HepG2 (cell line): ENCODE results near the gene SUN5. TPM values are rescaled to one million over a fixed set of nuclear protein-coding genes. Genes with fewer than 3 reads are reported as not detected.

Experiments used
- GATAD2A ChIP-seq: IDR thresholded peaks from 2 replicates; pipeline ENCODE4 v1.6.1; 2016
- HOXA3 ChIP-seq: sonication (generic); formaldehyde crosslinking; IDR thresholded peaks from 2 replicates; pipeline ENCODE4 v1.5.0; 2020; ENCODE audit warnings: missing genetic modification reagents
- KDM2A ChIP-seq: sonication (generic); formaldehyde crosslinking; IDR thresholded peaks from 2 replicates; pipeline ENCODE4 v1.4.0; 2020; ENCODE audit warnings: low read depth, missing genetic modification reagents, borderline replicate concordance
- KLF13 ChIP-seq: sonication (generic); formaldehyde crosslinking; IDR thresholded peaks from 2 replicates; pipeline ENCODE4 v1.4.0; 2020; ENCODE audit warnings: mild to moderate bottlenecking, missing genetic modification reagents
- PCBP2 ChIP-seq: fragments of 200-400 bp; formaldehyde crosslinking; optimal IDR thresholded peaks from 2 replicates; pipeline ENCODE3; 2018; ENCODE audit warnings: low read length, low read depth; ENCODE audit not compliant: poor library complexity, severe bottlenecking
- SOX13 ChIP-seq, 3 experiments: fragments of 450-650 bp in 1 of 3; sonication (generic) in 1 of 3; formaldehyde crosslinking in 1 of 3; IDR thresholded peaks in 2 of 3; conservative IDR thresholded peaks in 1 of 3; 2 replicates each; pipeline versions ENCODE4 v1.5.0 to v1.6.1; 2016 to 2020; ENCODE audit warnings: antibody characterized with exemption in 1 of 3, mild to moderate bottlenecking in 1 of 3, missing compliant biosample characterization in 1 of 3, missing genetic modification reagents in 1 of 3, moderate library complexity in 1 of 3
- SPEN ChIP-seq: sonication (generic); formaldehyde crosslinking; IDR thresholded peaks from 2 replicates; pipeline ENCODE4 v1.5.1; 2020; ENCODE audit warnings: low read depth, mild to moderate bottlenecking, missing genetic modification reagents
- TBX2 ChIP-seq: sonication (generic); formaldehyde crosslinking; IDR thresholded peaks from 2 replicates; pipeline ENCODE4 v1.5.0; 2020; ENCODE audit warnings: missing genetic modification reagents, mild to moderate bottlenecking, borderline replicate concordance
- ZNF17 ChIP-seq: sonication (generic); formaldehyde crosslinking; IDR thresholded peaks from 2 replicates; pipeline ENCODE4 v1.5.0; 2020; ENCODE audit warnings: mild to moderate bottlenecking, missing genetic modification reagents
- ZNF3 ChIP-seq: IDR thresholded peaks from 2 replicates; pipeline ENCODE4 v1.7.0; 2017; ENCODE audit warnings: inconsistent platforms
- ZNF501 ChIP-seq: sonication (generic); formaldehyde crosslinking; IDR thresholded peaks from 2 replicates; pipeline ENCODE4 v1.5.1; 2020; ENCODE audit warnings: mild to moderate bottlenecking, moderate library complexity, missing genetic modification reagents
- ZNF749 ChIP-seq: sonication (generic); formaldehyde crosslinking; IDR thresholded peaks from 2 replicates; pipeline ENCODE4 v1.8.0; 2022; ENCODE audit warnings: mild to moderate bottlenecking, missing genetic modification reagents, moderate library complexity, borderline replicate concordance
- ZNF768 ChIP-seq: sonication (generic); formaldehyde crosslinking; IDR thresholded peaks from 2 replicates; pipeline ENCODE4 v1.4.0; 2020; ENCODE audit warnings: missing genetic modification reagents
- polyA plus RNA-seq, 8 experiments: library from polyadenylated mRNA; depleted of rRNA in 3 of 8; stranded (reverse) in 7 of 8; unstranded in 1 of 8; fragments of >200 nt; fragmentation: Illumina TruSeq in 4 of 8; extraction: Trizol in 4 of 8; gene quantifications; 2 replicates each; pipeline versions ENCODE4 v1.2.1 to v1.2.3, GENCODE V29; 2011 to 2016; ENCODE audit warnings: low read depth in 4 of 8, missing spikeins in 1 of 8, mixed read lengths in 1 of 8; ENCODE audit not compliant: insufficient read depth in 1 of 8
- total RNA-seq, 5 experiments: library from RNA; depleted of rRNA; stranded (reverse); fragments of >200 nt; fragmentation: Illumina TruSeq; extraction: Trizol; gene quantifications; 2 replicates each; pipeline ENCODE4 v1.2.3, GENCODE V29; 2016; ENCODE audit warnings: low read depth in 1 of 5
- TF ChIP-seq, protein P1 (sequence below): sonication (generic); formaldehyde crosslinking; IDR thresholded peaks from 2 replicates; pipeline ENCODE4 v1.4.0; 2020; ENCODE audit warnings: missing genetic modification reagents
- TF ChIP-seq, protein P2 (sequence below): sonication (generic); IDR thresholded peaks from 2 replicates; pipeline ENCODE4 v1.6.1; 2016; ENCODE audit warnings: low read depth, borderline replicate concordance
- TF ChIP-seq, protein P3 (sequence below): sonication (generic); formaldehyde crosslinking; IDR thresholded peaks from 2 replicates; pipeline ENCODE4 v1.4.0; 2020; ENCODE audit warnings: missing genetic modification reagents, borderline replicate concordance
- TF ChIP-seq, protein P4 (sequence below): sonication (generic); formaldehyde crosslinking; IDR thresholded peaks from 2 replicates; pipeline ENCODE4 v1.5.1; 2020; ENCODE audit warnings: mild to moderate bottlenecking, missing genetic modification reagents, moderate library complexity
- TF ChIP-seq, protein P5 (sequence below): sonication (generic); formaldehyde crosslinking; IDR thresholded peaks from 2 replicates; pipeline ENCODE4 v1.4.0; 2020; ENCODE audit warnings: missing genetic modification reagents

The SUN5 gene
- total and polyA plus RNA-seq, 2 of the 13 experiments (the other 11 are each of a cell fraction or from before 2014, with no cell fraction given): not detected

- TF ChIP-seq, protein P1, sequence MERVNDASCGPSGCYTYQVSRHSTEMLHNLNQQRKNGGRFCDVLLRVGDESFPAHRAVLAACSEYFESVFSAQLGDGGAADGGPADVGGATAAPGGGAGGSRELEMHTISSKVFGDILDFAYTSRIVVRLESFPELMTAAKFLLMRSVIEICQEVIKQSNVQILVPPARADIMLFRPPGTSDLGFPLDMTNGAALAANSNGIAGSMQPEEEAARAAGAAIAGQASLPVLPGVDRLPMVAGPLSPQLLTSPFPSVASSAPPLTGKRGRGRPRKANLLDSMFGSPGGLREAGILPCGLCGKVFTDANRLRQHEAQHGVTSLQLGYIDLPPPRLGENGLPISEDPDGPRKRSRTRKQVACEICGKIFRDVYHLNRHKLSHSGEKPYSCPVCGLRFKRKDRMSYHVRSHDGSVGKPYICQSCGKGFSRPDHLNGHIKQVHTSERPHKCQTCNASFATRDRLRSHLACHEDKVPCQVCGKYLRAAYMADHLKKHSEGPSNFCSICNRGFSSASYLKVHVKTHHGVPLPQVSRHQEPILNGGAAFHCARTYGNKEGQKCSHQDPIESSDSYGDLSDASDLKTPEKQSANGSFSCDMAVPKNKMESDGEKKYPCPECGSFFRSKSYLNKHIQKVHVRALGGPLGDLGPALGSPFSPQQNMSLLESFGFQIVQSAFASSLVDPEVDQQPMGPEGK: peak; percentile 10; the same call in 1 of the 2 replicates
- TF ChIP-seq, protein P2, sequence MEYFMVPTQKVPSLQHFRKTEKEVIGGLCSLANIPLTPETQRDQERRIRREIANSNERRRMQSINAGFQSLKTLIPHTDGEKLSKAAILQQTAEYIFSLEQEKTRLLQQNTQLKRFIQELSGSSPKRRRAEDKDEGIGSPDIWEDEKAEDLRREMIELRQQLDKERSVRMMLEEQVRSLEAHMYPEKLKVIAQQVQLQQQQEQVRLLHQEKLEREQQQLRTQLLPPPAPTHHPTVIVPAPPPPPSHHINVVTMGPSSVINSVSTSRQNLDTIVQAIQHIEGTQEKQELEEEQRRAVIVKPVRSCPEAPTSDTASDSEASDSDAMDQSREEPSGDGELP: peak; percentile 45; the same call in 1 of the 2 replicates
- TF ChIP-seq SPEN (CRISPR knock-in tag): 0 out of 2 replicates have a peak, but pooled peaks have one; percentile 31
- TF ChIP-seq KLF13 (CRISPR knock-in tag): no peak
- TF ChIP-seq PCBP2: no peak
- 0 out of 2 replicates have a peak, but pooled peaks have one; percentile 28 for TF ChIP-seq ZNF749
- 0 out of 2 replicates have a peak, but pooled peaks have one; percentile 9 for TF ChIP-seq HOXA3 (CRISPR knock-in tag)
- no peak for TF ChIP-seq SOX13 (IDR thresholded peaks at IDR 0.05)
- TF ChIP-seq SOX13 (CRISPR knock-in tag; conservative IDR thresholded peaks at IDR 0.05 in 1 of 2, IDR thresholded peaks at IDR 0.05 in 1 of 2): peak in 1 of 2 experiments; percentile 58; a peak in 2 of 4 replicates
- TF ChIP-seq ZNF3 (CRISPR knock-in tag): 0 out of 2 replicates have a peak, but pooled peaks have one; percentile 28
- peak; percentile 49; the same call in 1 of the 2 replicates for TF ChIP-seq TBX2 (CRISPR knock-in tag)
- TF ChIP-seq, protein P3, sequence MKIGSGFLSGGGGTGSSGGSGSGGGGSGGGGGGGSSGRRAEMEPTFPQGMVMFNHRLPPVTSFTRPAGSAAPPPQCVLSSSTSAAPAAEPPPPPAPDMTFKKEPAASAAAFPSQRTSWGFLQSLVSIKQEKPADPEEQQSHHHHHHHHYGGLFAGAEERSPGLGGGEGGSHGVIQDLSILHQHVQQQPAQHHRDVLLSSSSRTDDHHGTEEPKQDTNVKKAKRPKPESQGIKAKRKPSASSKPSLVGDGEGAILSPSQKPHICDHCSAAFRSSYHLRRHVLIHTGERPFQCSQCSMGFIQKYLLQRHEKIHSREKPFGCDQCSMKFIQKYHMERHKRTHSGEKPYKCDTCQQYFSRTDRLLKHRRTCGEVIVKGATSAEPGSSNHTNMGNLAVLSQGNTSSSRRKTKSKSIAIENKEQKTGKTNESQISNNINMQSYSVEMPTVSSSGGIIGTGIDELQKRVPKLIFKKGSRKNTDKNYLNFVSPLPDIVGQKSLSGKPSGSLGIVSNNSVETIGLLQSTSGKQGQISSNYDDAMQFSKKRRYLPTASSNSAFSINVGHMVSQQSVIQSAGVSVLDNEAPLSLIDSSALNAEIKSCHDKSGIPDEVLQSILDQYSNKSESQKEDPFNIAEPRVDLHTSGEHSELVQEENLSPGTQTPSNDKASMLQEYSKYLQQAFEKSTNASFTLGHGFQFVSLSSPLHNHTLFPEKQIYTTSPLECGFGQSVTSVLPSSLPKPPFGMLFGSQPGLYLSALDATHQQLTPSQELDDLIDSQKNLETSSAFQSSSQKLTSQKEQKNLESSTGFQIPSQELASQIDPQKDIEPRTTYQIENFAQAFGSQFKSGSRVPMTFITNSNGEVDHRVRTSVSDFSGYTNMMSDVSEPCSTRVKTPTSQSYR: no peak
- TF ChIP-seq ZNF768 (CRISPR knock-in tag): peak; percentile 91
- no peak for TF ChIP-seq ZNF17 (CRISPR knock-in tag)
- TF ChIP-seq, protein P4, sequence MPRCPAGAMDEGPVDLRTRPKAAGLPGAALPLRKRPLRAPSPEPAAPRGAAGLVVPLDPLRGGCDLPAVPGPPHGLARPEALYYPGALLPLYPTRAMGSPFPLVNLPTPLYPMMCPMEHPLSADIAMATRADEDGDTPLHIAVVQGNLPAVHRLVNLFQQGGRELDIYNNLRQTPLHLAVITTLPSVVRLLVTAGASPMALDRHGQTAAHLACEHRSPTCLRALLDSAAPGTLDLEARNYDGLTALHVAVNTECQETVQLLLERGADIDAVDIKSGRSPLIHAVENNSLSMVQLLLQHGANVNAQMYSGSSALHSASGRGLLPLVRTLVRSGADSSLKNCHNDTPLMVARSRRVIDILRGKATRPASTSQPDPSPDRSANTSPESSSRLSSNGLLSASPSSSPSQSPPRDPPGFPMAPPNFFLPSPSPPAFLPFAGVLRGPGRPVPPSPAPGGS: 0 out of 2 replicates have a peak, but pooled peaks have one; percentile 25
- TF ChIP-seq KDM2A (CRISPR knock-in tag): peak; percentile 8; the same call in 1 of the 2 replicates
- 0 out of 2 replicates have a peak, but pooled peaks have one; percentile 32 for TF ChIP-seq ZNF501 (CRISPR knock-in tag)
- TF ChIP-seq, protein P5, sequence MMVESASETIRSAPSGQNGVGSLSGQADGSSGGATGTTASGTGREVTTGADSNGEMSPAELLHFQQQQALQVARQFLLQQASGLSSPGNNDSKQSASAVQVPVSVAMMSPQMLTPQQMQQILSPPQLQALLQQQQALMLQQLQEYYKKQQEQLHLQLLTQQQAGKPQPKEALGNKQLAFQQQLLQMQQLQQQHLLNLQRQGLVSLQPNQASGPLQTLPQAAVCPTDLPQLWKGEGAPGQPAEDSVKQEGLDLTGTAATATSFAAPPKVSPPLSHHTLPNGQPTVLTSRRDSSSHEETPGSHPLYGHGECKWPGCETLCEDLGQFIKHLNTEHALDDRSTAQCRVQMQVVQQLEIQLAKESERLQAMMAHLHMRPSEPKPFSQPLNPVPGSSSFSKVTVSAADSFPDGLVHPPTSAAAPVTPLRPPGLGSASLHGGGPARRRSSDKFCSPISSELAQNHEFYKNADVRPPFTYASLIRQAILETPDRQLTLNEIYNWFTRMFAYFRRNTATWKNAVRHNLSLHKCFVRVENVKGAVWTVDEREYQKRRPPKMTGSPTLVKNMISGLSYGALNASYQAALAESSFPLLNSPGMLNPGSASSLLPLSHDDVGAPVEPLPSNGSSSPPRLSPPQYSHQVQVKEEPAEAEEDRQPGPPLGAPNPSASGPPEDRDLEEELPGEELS: 0 out of 2 replicates have a peak, but pooled peaks have one; percentile 25
- 0 out of 2 replicates have a peak, but pooled peaks have one; percentile 10 for TF ChIP-seq GATAD2A (CRISPR knock-in tag)
These were observed 21.4 kb downstream of the SUN5 start (continued) for GRCh38 chr20:32982617-32983458.
